Sigmoid colon (tissue), 7 donors: ENCODE results near the gene GRAP2. TPM values are rescaled to one million over a fixed set of nuclear protein-coding genes. Genes with fewer than 3 reads are reported as not detected.

Experiments used
- DNase-seq: peaks from one replicate; pipeline ENCODE4 v3.0.0-alpha.2; 2019
- H3K27ac ChIP-seq, 4 donors: fragments of 200-600 bp; sonication (generic); one replicate each; pipeline ENCODE4 v1.5.1; 2016 to 2019; ENCODE audit warnings: mild to moderate bottlenecking in 1 of 4
- H3K27me3 ChIP-seq, 3 donors: fragments of 200-600 bp; sonication (generic); one replicate each; pipeline ENCODE4 v1.5.1; 2019; ENCODE audit warnings: mild to moderate bottlenecking in 1 of 3
- H3K36me3 ChIP-seq, 4 donors: fragments of 200-600 bp; sonication (generic); one replicate each; pipeline ENCODE4 v1.5.1; 2016 to 2019
- H3K4me1 ChIP-seq, 4 donors: fragments of 200-600 bp; sonication (generic); one replicate each; pipeline ENCODE4 v1.5.1; 2017 to 2019
- H3K4me3 ChIP-seq, 4 donors: fragments of 200-600 bp; sonication (generic); one replicate each; pipeline ENCODE4 v1.5.1; 2017 to 2019; ENCODE audit warnings: mild to moderate bottlenecking in 2 of 4, moderate library complexity in 1 of 4
- H3K9me3 ChIP-seq, 4 donors: fragments of 200-600 bp in 3 of 4; sonication (generic) in 3 of 4; one replicate each; pipeline versions ENCODE4 v1.5.1 to v1.6.1; 2013 to 2019
- EP300 ChIP-seq, 4 donors: sonication (generic); formaldehyde crosslinking; IDR thresholded peaks; one replicate each; pipeline ENCODE4 v1.6.1; 2017; ENCODE audit warnings: antibody characterized with exemption in 4 of 4
- POLR2A ChIP-seq, 2 donors: fragments of 450-650 bp; IDR thresholded peaks; one replicate each; pipeline ENCODE4 v1.6.1; 2016; ENCODE audit warnings: antibody characterized with exemption in 2 of 2, mild to moderate bottlenecking in 2 of 2, moderate library complexity in 2 of 2
- POLR2AphosphoS5 ChIP-seq, 4 donors: sonication (generic); formaldehyde crosslinking; IDR thresholded peaks; one replicate each; pipeline ENCODE4 v1.6.1; 2017; ENCODE audit warnings: antibody characterized with exemption in 4 of 4
- WGBS, 2 donors: extraction: QIAGEN DNeasy Blood & Tissue Kit; methylation state at CpG; one replicate each; pipeline ENCODE4 v1.1.7; 2013; 5-methylcytosine and 5-hydroxymethylcytosine counted together
- intact Hi-C: fragments of 100-400 bp; cut with DNase I; formaldehyde crosslinking; loops from one replicate; pipeline ENCODE4 v1.15.1; 2023
- polyA plus RNA-seq, 3 donors: library from polyadenylated mRNA; stranded (reverse); fragments of 200-250 nt; gene quantifications; one replicate each; pipeline ENCODE4 v1.2.3, GENCODE V29; 2013
- total RNA-seq, 4 donors: library from RNA; depleted of rRNA; stranded (reverse); fragments of >200 nt; gene quantifications; one replicate each; pipeline ENCODE4 v1.1.0, GENCODE V29; 2016
- TF ChIP-seq, protein P1 (sequence below), 4 experiments: fragments of 450-650 bp in 3 of 4; fragments of 200-600 bp in 1 of 4; IDR thresholded peaks; one replicate each; pipeline ENCODE4 v1.5.1; 2016 to 2019; ENCODE audit warnings: antibody characterized with exemption in 4 of 4, mild to moderate bottlenecking in 3 of 4, moderate library complexity in 2 of 4
- donor health status: healthy with polysubstance abuse.
- donor health status: Bipolar disorder and iron deficiency.
- donor health status: healthy.

The GRAP2 gene
- total RNA-seq = 1 to 10 TPM in 2 of 4 donors, under 1 TPM in 2; 0.49 to 1.8 (median 1.0) TPM
- 1 to 10 TPM in 2 of 3 donors, under 1 TPM in 1; 0.46 to 9.7 (median 3.6) TPM for polyA plus RNA-seq

DNA sequence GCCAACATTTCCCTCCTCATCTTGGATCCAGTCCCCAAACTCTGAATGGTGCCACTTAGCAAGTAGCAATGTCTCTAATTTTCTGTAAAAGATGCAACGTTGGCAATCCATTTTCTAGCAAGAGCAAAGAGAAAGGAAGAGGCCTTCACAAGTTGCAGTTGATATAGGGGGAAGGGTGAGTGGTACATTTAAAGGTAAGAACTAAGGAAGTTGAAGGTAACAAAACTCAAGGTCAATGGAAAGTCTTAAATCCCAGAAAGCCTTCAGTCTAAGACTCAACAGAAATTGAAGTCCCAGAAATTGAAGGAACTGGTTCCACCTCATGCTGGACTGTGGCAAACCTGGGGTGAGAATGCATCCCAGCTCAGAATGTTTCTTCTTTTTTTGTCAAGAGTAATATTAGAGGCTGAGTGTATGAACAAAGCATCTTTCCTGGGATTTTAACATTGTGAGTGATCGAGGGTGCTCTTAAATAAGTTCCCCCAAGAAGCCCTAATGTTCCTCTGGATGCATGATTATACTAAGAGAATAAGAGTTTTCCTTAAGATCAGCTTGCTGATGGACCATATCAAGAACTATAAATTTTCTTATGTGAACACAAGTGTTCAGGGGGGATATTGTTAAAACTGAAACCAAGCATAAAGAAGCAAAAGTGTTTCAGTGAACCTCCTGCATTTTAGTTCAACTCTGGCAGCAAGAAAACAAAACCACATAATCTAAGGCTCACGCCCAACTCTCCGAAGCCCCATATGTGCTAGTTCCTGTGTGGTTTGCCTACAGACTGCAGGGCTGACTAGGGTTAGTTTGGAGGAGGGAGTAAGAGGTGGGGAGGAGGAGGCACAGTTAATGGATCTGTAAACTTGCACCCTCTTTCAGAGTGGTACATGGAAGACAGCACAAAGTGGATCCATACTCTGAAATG lies at the start of gene GRAP2:
TSS of gene GRAP2 (plus strand) at position 779 of the 922 bp plus-strand sequence. CDS start 46,023 bp downstream, outside the sequence.
- TF ChIP-seq POLR2A (IDR thresholded peaks at IDR 0.05) (no peak), EP300 (IDR thresholded peaks at IDR 0.05) (no peak), POLR2AphosphoS5 (IDR thresholded peaks at IDR 0.05) (no peak)
- TF ChIP-seq, protein P1, sequence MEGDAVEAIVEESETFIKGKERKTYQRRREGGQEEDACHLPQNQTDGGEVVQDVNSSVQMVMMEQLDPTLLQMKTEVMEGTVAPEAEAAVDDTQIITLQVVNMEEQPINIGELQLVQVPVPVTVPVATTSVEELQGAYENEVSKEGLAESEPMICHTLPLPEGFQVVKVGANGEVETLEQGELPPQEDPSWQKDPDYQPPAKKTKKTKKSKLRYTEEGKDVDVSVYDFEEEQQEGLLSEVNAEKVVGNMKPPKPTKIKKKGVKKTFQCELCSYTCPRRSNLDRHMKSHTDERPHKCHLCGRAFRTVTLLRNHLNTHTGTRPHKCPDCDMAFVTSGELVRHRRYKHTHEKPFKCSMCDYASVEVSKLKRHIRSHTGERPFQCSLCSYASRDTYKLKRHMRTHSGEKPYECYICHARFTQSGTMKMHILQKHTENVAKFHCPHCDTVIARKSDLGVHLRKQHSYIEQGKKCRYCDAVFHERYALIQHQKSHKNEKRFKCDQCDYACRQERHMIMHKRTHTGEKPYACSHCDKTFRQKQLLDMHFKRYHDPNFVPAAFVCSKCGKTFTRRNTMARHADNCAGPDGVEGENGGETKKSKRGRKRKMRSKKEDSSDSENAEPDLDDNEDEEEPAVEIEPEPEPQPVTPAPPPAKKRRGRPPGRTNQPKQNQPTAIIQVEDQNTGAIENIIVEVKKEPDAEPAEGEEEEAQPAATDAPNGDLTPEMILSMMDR (IDR thresholded peaks at IDR 0.05) = no peak
- Histone ChIP-seq H3K27me3 (no peaks in the 10 kb centered on the region), H3K4me1 (no peaks in the 10 kb centered on the region), H3K9me3 (no peaks in the 10 kb centered on the region), H3K36me3 (no peaks in the 10 kb centered on the region), H3K27ac (no peak within 1 kb of the TSS), H3K4me3 (no peak within 1 kb of the TSS)
- 51 to 78% methylated on average over 4 of the region's 4 CpGs for WGBS, 2 donors
- intact Hi-C loops = no loop called here
- no peak for DNase-seq

DNA sequence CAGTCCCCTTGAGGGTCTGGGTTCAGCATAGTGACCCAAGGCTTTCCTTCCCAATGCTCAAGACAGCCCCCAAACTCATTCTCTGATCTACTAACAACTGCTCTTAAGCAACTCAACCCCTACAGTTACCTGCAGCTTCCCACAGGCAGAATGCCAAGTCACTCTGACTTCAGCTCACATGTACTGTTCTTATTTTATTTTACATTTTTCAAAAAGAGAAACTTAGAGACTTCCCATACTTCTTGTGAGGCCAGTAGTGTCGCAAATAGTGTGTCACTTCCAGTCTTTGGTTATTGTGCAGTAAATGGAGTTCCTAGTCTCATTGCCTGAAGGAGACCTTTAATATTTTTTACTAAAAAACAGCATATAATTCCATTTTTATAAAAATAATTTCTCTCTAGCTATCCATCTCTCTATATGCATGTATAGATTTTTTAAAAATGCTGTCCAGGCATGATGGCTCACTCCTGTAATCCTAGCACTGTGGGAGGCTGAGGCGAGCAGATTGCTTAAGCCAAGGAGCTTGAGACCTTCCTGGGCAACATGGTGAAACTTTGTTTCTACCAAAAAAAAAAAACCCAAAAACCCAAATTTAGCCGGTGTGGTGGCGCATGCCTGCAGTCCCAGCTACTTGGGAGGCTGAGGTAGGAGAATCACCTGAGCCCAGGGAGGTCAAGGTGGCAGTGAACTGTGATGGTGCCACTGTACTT lies 49.1 kb upstream of the GRAP2 start:
- Histone ChIP-seq H3K27ac (no peak overlapping the region), H3K4me1 (no peaks in the 10 kb centered on the region), H3K36me3 (no peaks in the 10 kb centered on the region), H3K27me3 (no peaks in the 10 kb centered on the region), H3K4me3 (no peak overlapping the region), H3K9me3 (no peaks in the 10 kb centered on the region)
- 93 to 96% methylated on average over 4 of the region's 4 CpGs for WGBS, 2 donors
- intact Hi-C loops = no loop called here
- no peak for TF ChIP-seq POLR2A (IDR thresholded peaks at IDR 0.05)
- TF ChIP-seq, protein P1 (IDR thresholded peaks at IDR 0.05) = no peak
- no peak for TF ChIP-seq EP300 (IDR thresholded peaks at IDR 0.05)
- TF ChIP-seq POLR2AphosphoS5 (IDR thresholded peaks at IDR 0.05) = no peak
- no peak for DNase-seq

DNA sequence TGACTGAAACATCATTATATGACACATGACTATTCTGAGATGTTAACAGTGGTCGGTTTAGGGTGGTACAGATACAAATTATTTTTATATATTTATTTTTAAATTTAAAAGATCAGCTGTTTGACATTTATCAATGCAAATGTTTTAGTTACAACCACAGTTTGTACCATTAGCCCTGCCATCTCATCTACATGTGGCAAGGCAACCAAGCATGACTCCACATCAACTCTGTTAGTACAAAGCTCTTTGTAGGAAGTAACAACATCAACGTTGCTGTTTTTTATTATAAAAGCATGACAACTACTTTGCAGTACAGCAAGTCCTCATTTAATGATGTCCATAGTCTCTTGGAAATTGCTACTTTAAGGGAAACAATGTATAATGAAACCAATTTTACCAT lies 48.1 kb upstream of the GRAP2 start:
- WGBS, 2 donors = 64 to 70% methylated on average over 2 of the region's 2 CpGs
- H3K27ac ChIP-seq = no peak overlapping the region
- H3K9me3 ChIP-seq = no peaks in the 10 kb centered on the region
- no peak for TF ChIP-seq POLR2AphosphoS5 (IDR thresholded peaks at IDR 0.05)
- no peak for TF ChIP-seq POLR2A (IDR thresholded peaks at IDR 0.05)
- TF ChIP-seq, protein P1 (IDR thresholded peaks at IDR 0.05) = no peak
- no peak for TF ChIP-seq EP300 (IDR thresholded peaks at IDR 0.05)
- H3K36me3 ChIP-seq = no peaks in the 10 kb centered on the region
- intact Hi-C loops = no loop called here
- DNase-seq = no peak
- H3K4me1 ChIP-seq = no peaks in the 10 kb centered on the region
- H3K27me3 ChIP-seq = no peaks in the 10 kb centered on the region
- H3K4me3 ChIP-seq = no peak overlapping the region

DNA sequence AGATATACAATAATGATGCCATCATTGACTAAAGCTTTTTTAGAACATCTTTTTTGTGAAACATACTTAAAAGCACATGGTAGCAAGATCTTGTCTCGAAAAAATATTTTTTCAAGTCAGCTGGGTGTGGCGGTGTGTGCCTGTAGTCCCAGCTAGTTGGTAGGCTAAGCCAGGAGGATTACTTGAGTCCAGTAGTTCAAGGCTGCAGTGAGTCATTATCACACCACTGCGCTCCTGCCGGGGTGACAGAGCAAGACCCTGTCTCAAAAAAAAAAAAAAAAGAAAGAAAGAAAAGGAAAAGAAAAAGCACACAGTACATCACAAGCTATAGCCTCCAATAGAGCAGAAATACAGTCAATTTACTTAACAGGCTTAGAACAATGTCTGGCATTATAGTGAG lies 44.3 kb upstream of the GRAP2 start:
- TF ChIP-seq POLR2AphosphoS5 (IDR thresholded peaks at IDR 0.05) (no peak), EP300 (IDR thresholded peaks at IDR 0.05) (no peak), POLR2A (IDR thresholded peaks at IDR 0.05) (no peak)
- TF ChIP-seq, protein P1 (IDR thresholded peaks at IDR 0.05) = no peak
- H3K9me3 ChIP-seq = no peaks in the 10 kb centered on the region
- no peak overlapping the region for H3K4me3 ChIP-seq
- 45 to 83% methylated on average over 4 of the region's 4 CpGs for WGBS, 2 donors
- intact Hi-C loops = no loop called here
- no peaks in the 10 kb centered on the region for H3K4me1 ChIP-seq
- peaks cover 0 to 9% (median 0%) of the 10 kb centered on the region in 3 donors for H3K27me3 ChIP-seq
- DNase-seq = no peak
- H3K27ac ChIP-seq = no peak overlapping the region
- H3K36me3 ChIP-seq = no peaks in the 10 kb centered on the region
